Skeletal muscle tissue (tissue), 4 donors: ENCODE measurements around the gene ZNF396. TPM values are rescaled to one million over a fixed set of nuclear protein-coding genes. Genes with fewer than 3 reads are reported as not detected.

Source experiments
- H3K27ac ChIP-seq: one replicate; pipeline ENCODE4 v1.7.0; 2013; ENCODE audit warnings: mild to moderate bottlenecking, low read depth, low read length, inconsistent platforms
- H3K27me3 ChIP-seq, 3 donors: one replicate each; pipeline ENCODE4 v1.7.0; 2013; ENCODE audit warnings: low read length in 3 of 3; ENCODE audit not compliant: control insufficient read depth in 3 of 3, insufficient read depth in 3 of 3
- H3K36me3 ChIP-seq, 3 donors: one replicate each; pipeline ENCODE4 v1.7.0; 2013; ENCODE audit warnings: low read length in 3 of 3; ENCODE audit not compliant: control insufficient read depth in 3 of 3, insufficient read depth in 3 of 3
- H3K4me1 ChIP-seq, 3 donors: one replicate each; pipeline ENCODE4 v1.7.0; 2013; ENCODE audit warnings: low read length in 3 of 3, mild to moderate bottlenecking in 3 of 3; ENCODE audit not compliant: control insufficient read depth in 3 of 3, insufficient read depth in 3 of 3
- H3K4me3 ChIP-seq, 3 donors: one replicate each; pipeline ENCODE4 v1.7.0; 2013; ENCODE audit warnings: low read length in 3 of 3
- H3K9ac ChIP-seq, 3 donors: one replicate each; pipeline ENCODE4 v1.7.0; 2013; ENCODE audit warnings: low read length in 3 of 3, mild to moderate bottlenecking in 3 of 3, moderate library complexity in 2 of 3, low read depth in 1 of 3
- H3K9me3 ChIP-seq, 3 donors: one replicate each; pipeline ENCODE4 v1.7.0; 2013; ENCODE audit warnings: low read length in 3 of 3; ENCODE audit not compliant: control insufficient read depth in 3 of 3
- total RNA-seq: library from RNA; depleted of rRNA; stranded (reverse); fragments of >200 nt; gene quantifications from one replicate; pipeline ENCODE4 v1.2.3, GENCODE V29; 2014
- donor health status: Osteomylitis.

ZNF396 gene
- total RNA-seq, 1 donor from 2014 or later: 1.6 TPM

GRCh38 chr18:35387152-35387571, 10.0 kb upstream of the ZNF396 start:
- Histone ChIP-seq H3K27me3 (peaks cover 0 to 6% (median 0%) of the 10 kb centered on the region in 3 donors), H3K4me1 (peaks cover 0 to 4% (median 0%) of the 10 kb centered on the region in 3 donors), H3K27ac (no peak overlapping the region), H3K36me3 (no peaks in the 10 kb centered on the region), H3K9me3 (peaks cover 0 to 2% (median 1%) of the 10 kb centered on the region in 3 donors), H3K9ac (no peak overlapping the region), H3K4me3 (no peak overlapping the region)

- Histone ChIP-seq H3K27me3 (peaks cover 0 to 6% (median 0%) of the 10 kb centered on the region in 3 donors), H3K4me3 (no peak overlapping the region), H3K9me3 (no peaks in the 10 kb centered on the region), H3K9ac (no peak overlapping the region), H3K4me1 (peaks cover 0 to 4% (median 0%) of the 10 kb centered on the region in 3 donors), H3K36me3 (no peaks in the 10 kb centered on the region), H3K27ac (no peak overlapping the region)
Observed at GRCh38 chr18:35386600-35387100, 9.5 kb upstream of the ZNF396 start.

GRCh38 chr18:35383136-35383535, 6.0 kb upstream of the ZNF396 start:
- no peak overlapping the region for H3K9ac ChIP-seq
- no peak overlapping the region for H3K4me3 ChIP-seq
- peaks cover 0 to 18% (median 5%) of the 10 kb centered on the region in 3 donors for H3K27me3 ChIP-seq
- H3K27ac ChIP-seq: no peak overlapping the region
- H3K4me1 ChIP-seq: peaks cover 0 to 4% (median 0%) of the 10 kb centered on the region in 3 donors
- no peaks in the 10 kb centered on the region for H3K36me3 ChIP-seq
- H3K9me3 ChIP-seq: no peaks in the 10 kb centered on the region

- no peak overlapping the region for H3K9ac ChIP-seq
Observed at GRCh38 chr18:35379421-35379820, 2.3 kb upstream of the ZNF396 start.

GRCh38 chr18:35378574-35378896, 1.4 kb upstream of the ZNF396 start:
- Histone ChIP-seq H3K9ac (no peak overlapping the region), H3K4me1 (peaks cover 5 to 10% (median 5%) of the 10 kb centered on the region in 3 donors), H3K4me3 (no peak overlapping the region), H3K36me3 (no peaks in the 10 kb centered on the region), H3K27me3 (peaks cover 0 to 19% (median 5%) of the 10 kb centered on the region in 3 donors), H3K27ac (no peak overlapping the region), H3K9me3 (no peaks in the 10 kb centered on the region)

More at GRCh38 chr18:35379421-35379820, 2.3 kb upstream of the ZNF396 start:
- Histone ChIP-seq H3K9me3 (no peaks in the 10 kb centered on the region), H3K4me3 (no peak overlapping the region), H3K27ac (no peak overlapping the region), H3K27me3 (peaks cover 0 to 22% (median 5%) of the 10 kb centered on the region in 3 donors), H3K36me3 (no peaks in the 10 kb centered on the region), H3K4me1 (peaks cover 5 to 10% (median 5%) of the 10 kb centered on the region in 3 donors)

- Histone ChIP-seq H3K27me3 (peaks cover 0 to 17% (median 5%) of the 10 kb centered on the region in 3 donors), H3K4me3 (no peak overlapping the region), H3K9ac (no peak overlapping the region), H3K4me1 (peaks cover 5 to 10% (median 5%) of the 10 kb centered on the region in 3 donors), H3K27ac (no peak overlapping the region), H3K36me3 (no peaks in the 10 kb centered on the region), H3K9me3 (no peaks in the 10 kb centered on the region)
Observed at GRCh38 chr18:35377875-35378573, 887 bp upstream of the ZNF396 start.

GRCh38 chr18:35376393-35376741, 770 bp downstream of the ZNF396 start:
- Histone ChIP-seq H3K36me3 (peaks cover 0 to 2% (median 0%) of the 10 kb centered on the region in 3 donors), H3K4me1 (peaks cover 5 to 10% (median 5%) of the 10 kb centered on the region in 3 donors), H3K9me3 (no peaks in the 10 kb centered on the region), H3K27me3 (peaks cover 0 to 17% (median 5%) of the 10 kb centered on the region in 3 donors), H3K4me3 (peak overlapping the region; percentile 81 to 83 (median 81)), H3K27ac (no peak overlapping the region), H3K9ac (peak overlapping the region; percentile 61 to 80 (median 73))

GRCh38 chr18:35374708-35375107, 2.4 kb downstream of the ZNF396 start:
- Histone ChIP-seq H3K4me3 (no peak overlapping the region), H3K36me3 (peaks cover 0 to 2% (median 0%) of the 10 kb centered on the region in 3 donors), H3K27me3 (peaks cover 0 to 17% (median 5%) of the 10 kb centered on the region in 3 donors), H3K9ac (no peak overlapping the region), H3K9me3 (no peaks in the 10 kb centered on the region), H3K27ac (no peak overlapping the region), H3K4me1 (peaks cover 5 to 10% (median 5%) of the 10 kb centered on the region in 3 donors)

- Histone ChIP-seq H3K9ac (no peak overlapping the region), H3K9me3 (no peaks in the 10 kb centered on the region), H3K4me1 (peaks cover 0 to 4% (median 4%) of the 10 kb centered on the region in 3 donors), H3K4me3 (no peak overlapping the region), H3K27me3 (no peaks in the 10 kb centered on the region), H3K36me3 (peaks cover 0 to 5% (median 0%) of the 10 kb centered on the region in 3 donors), H3K27ac (no peak overlapping the region)
Observed at GRCh38 chr18:35371412-35372195, 5.5 kb downstream of the ZNF396 start.

- no peak overlapping the region for H3K27ac ChIP-seq
- peaks cover 0 to 5% (median 0%) of the 10 kb centered on the region in 3 donors for H3K36me3 ChIP-seq
- H3K9ac ChIP-seq: no peak overlapping the region
- H3K4me1 ChIP-seq: no peaks in the 10 kb centered on the region
- H3K27me3 ChIP-seq: no peaks in the 10 kb centered on the region
- no peaks in the 10 kb centered on the region for H3K9me3 ChIP-seq
- no peak overlapping the region for H3K4me3 ChIP-seq
Observed at GRCh38 chr18:35369126-35369525, 8.0 kb downstream of the ZNF396 start.
